Lower lobe of right lung (tissue), 2 donors: ENCODE results near the gene STAB2. TPM values are rescaled to one million over a fixed set of nuclear protein-coding genes. Genes with fewer than 3 reads are reported as not detected.

Experiments
- ATAC-seq, 2 donors: fragments of 200-7000 bp; cut with Tn5 transposase; one replicate each; pipeline ENCODE4 v1.9.1; 2020 to 2022; ENCODE audit warnings: mild to moderate bottlenecking in 2 of 2, moderate library complexity in 2 of 2
- DNase-seq: peaks from one replicate; pipeline ENCODE4 v3.0.0-alpha.2; 2020
- H3K27ac ChIP-seq: fragments of 200-600 bp; one replicate; pipeline ENCODE4 v1.8.0; 2022
- H3K27me3 ChIP-seq: fragments of 200-600 bp; one replicate; pipeline ENCODE4 v1.8.0; 2022; ENCODE audit warnings: low read depth
- H3K36me3 ChIP-seq: fragments of 200-600 bp; one replicate; pipeline ENCODE4 v1.8.0; 2022; ENCODE audit warnings: mild to moderate bottlenecking
- H3K4me1 ChIP-seq: fragments of 200-600 bp; one replicate; pipeline ENCODE4 v1.8.0; 2022
- H3K4me3 ChIP-seq: fragments of 200-600 bp; one replicate; pipeline ENCODE4 v1.8.0; 2022; ENCODE audit warnings: mild to moderate bottlenecking
- H3K9me3 ChIP-seq: fragments of 200-600 bp; one replicate; pipeline ENCODE4 v1.8.0; 2022
- CTCF ChIP-seq: fragments of 200-600 bp; IDR thresholded peaks from one replicate; pipeline ENCODE4 v1.8.0; 2022; ENCODE audit warnings: antibody characterized with exemption, mild to moderate bottlenecking
- intact Hi-C: fragments of 100-400 bp; cut with DNase I; formaldehyde crosslinking; loops from one replicate; pipeline ENCODE4 v1.11.0; 2022
- total RNA-seq: library from RNA; stranded (reverse); fragmentation: NEBNext Ultra II Directional; extraction: Animal tissue kit (Norgen Biotek cat#: 25700); gene quantifications from one replicate; pipeline ENCODE4 v1.2.1, GENCODE V29; 2021
- donor health status: DM: no; HTN: yes; CAD: no; lungs with severe emphysema.

The STAB2 gene
- total RNA-seq, 1 donor from 2014 or later, result 1.4 TPM

- Histone ChIP-seq H3K9me3 (no peaks in the 10 kb centered on the region), H3K4me1 (no peaks in the 10 kb centered on the region), H3K4me3 (no peak overlapping the region), H3K27me3 (no peaks in the 10 kb centered on the region), H3K27ac (no peak overlapping the region), H3K36me3 (no peaks in the 10 kb centered on the region)
- DNase-seq (no peak), ATAC-seq (no peak)
- TF ChIP-seq CTCF, result no peak
- intact Hi-C loops, result no loop called here
These were observed 150.8 kb downstream of the STAB2 start for GRCh38 chr12:103737881-103738280.

DNA sequence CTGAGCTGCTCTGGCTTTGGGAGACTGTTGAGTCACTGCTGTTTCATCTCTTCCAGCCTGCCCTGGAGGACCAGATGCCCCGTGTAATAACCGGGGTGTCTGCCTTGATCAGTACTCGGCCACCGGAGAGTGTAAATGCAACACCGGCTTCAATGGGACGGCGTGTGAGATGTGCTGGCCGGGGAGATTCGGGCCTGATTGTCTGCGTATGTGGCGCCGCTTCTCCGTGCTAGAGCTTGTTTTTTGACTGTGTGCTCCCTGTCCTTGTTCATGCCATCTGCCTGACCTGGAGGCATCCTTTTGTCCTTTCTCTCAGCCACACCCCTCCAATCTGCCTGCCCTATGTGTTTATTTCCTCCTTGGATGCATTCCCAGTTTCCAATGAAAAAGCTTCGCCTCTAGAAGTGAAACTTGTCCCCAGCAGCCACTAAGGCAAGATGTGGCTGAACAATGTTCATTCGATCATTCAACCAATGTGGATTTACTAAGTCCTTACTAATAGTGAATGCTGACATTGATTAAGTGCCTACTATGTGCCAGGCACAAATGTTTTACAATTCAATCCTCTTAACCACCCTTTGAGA, 155.4 kb downstream of the STAB2 start:
- Histone ChIP-seq H3K4me1 (no peaks in the 10 kb centered on the region), H3K27ac (no peak overlapping the region), H3K9me3 (no peaks in the 10 kb centered on the region), H3K27me3 (no peaks in the 10 kb centered on the region), H3K36me3 (no peaks in the 10 kb centered on the region), H3K4me3 (no peak overlapping the region)
- intact Hi-C loops, result no loop called here
- TF ChIP-seq CTCF, result no peak
- ATAC-seq, result peak in 1 of 2 donors; percentile 36
- no peak for DNase-seq

- no peak for ATAC-seq
- TF ChIP-seq CTCF, result no peak
- no peak for DNase-seq
- intact Hi-C loops, result no loop called here
- no peaks in the 10 kb centered on the region for H3K36me3 ChIP-seq
- H3K4me3 ChIP-seq, result no peak overlapping the region
- H3K27ac ChIP-seq, result no peak overlapping the region
- no peaks in the 10 kb centered on the region for H3K27me3 ChIP-seq
- no peaks in the 10 kb centered on the region for H3K4me1 ChIP-seq
- no peaks in the 10 kb centered on the region for H3K9me3 ChIP-seq
These were observed 156.7 kb downstream of the STAB2 start for GRCh38 chr12:103743788-103744187.

DNA sequence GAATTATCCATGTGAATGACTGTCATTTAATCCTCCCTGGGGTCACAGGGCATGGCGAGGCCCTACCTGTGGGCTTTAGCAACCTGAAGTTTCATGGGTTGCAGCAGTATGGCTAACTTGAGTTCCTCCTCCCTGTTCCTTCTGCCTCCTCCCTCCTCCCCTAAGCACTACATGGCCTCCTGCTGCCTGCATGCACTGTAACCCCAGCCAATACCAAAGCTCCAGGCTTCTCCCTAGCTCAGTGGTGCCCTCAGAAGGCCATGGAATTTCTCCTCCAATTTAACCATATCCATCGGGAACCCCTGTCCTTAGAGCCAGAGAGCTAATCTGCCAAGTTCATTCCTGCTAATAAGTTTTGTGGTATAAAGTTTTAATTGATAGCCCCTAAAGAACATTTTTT, 158.9 kb downstream of the STAB2 start:
- Histone ChIP-seq H3K36me3 (no peaks in the 10 kb centered on the region), H3K27ac (no peak overlapping the region), H3K9me3 (no peaks in the 10 kb centered on the region), H3K4me1 (no peaks in the 10 kb centered on the region), H3K27me3 (no peaks in the 10 kb centered on the region), H3K4me3 (no peak overlapping the region)
- intact Hi-C loops, result no loop called here
- TF ChIP-seq CTCF, result no peak
- DNase-seq (no peak), ATAC-seq (no peak)

GRCh38 chr12:103748002-103748401, 160.9 kb downstream of the STAB2 start:
- DNase-seq, result no peak
- Histone ChIP-seq H3K27ac (no peak overlapping the region), H3K9me3 (no peaks in the 10 kb centered on the region), H3K4me3 (no peak overlapping the region), H3K4me1 (no peaks in the 10 kb centered on the region), H3K27me3 (no peaks in the 10 kb centered on the region), H3K36me3 (no peaks in the 10 kb centered on the region)
- intact Hi-C loops, result no loop called here
- no peak for TF ChIP-seq CTCF
- ATAC-seq, result no peak

DNA sequence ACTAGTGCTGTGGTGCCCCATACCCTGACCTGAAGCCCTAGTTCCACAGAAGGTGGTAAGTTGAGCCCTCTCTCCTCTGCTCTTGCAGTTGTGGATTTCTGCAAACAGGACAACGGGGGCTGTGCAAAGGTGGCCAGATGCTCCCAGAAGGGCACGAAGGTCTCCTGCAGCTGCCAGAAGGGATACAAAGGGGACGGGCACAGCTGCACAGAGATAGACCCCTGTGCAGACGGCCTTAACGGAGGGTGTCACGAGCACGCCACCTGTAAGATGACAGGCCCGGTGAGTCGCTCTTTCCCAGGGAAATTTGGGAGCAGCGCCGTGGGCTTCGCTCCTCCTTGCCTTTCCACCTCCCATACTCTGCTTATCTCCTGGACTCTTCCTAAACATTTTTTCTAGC, 161.8 kb downstream of the STAB2 start:
- Histone ChIP-seq H3K4me1 (no peaks in the 10 kb centered on the region), H3K27me3 (no peaks in the 10 kb centered on the region), H3K36me3 (no peaks in the 10 kb centered on the region), H3K4me3 (no peak overlapping the region), H3K9me3 (no peaks in the 10 kb centered on the region), H3K27ac (no peak overlapping the region)
- intact Hi-C loops, result no loop called here
- ATAC-seq (no peak), DNase-seq (no peak)
- TF ChIP-seq CTCF, result no peak
